ENCODE data around the gene KIF26B.

DNA sequence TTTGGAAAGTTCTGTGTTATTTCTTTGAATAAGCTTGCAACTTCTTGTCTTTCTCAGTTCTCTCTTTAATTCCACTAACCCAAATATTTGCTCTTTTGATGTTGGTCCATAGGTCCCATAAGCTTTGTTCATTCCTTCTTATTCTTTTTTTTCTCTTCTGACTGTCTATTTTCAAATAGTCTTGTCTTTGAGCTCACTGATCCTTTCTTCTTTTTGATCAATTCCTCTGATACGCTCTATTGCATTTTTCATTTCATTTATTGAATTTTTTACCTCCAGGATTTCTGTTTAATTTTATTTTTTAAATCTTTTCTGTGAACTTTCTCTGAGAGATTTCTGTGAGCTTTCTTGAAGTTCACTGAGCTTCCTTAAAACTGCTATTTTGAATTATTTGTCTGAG is 486.6 kb downstream of the KIF26B start:
- TF ChIP-seq, protein P1, sequence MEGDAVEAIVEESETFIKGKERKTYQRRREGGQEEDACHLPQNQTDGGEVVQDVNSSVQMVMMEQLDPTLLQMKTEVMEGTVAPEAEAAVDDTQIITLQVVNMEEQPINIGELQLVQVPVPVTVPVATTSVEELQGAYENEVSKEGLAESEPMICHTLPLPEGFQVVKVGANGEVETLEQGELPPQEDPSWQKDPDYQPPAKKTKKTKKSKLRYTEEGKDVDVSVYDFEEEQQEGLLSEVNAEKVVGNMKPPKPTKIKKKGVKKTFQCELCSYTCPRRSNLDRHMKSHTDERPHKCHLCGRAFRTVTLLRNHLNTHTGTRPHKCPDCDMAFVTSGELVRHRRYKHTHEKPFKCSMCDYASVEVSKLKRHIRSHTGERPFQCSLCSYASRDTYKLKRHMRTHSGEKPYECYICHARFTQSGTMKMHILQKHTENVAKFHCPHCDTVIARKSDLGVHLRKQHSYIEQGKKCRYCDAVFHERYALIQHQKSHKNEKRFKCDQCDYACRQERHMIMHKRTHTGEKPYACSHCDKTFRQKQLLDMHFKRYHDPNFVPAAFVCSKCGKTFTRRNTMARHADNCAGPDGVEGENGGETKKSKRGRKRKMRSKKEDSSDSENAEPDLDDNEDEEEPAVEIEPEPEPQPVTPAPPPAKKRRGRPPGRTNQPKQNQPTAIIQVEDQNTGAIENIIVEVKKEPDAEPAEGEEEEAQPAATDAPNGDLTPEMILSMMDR (IDR thresholded peaks at IDR 0.05) = no peak
- no peak for TF ChIP-seq POLR2A (IDR thresholded peaks at IDR 0.05)
